RKO (cell line): ENCODE results near the gene METTL6.
"Not testable (repeated sequence)": the region's sequence is repeated elsewhere in the genome, so short reads cannot be mapped to it uniquely, and the experiment has no call there.

Source experiments
- DNase-seq: peaks from one replicate; pipeline ENCODE4 v3.0.0-alpha.2; 2016; ENCODE audit warnings: low spot score

The METTL6 gene

DNA sequence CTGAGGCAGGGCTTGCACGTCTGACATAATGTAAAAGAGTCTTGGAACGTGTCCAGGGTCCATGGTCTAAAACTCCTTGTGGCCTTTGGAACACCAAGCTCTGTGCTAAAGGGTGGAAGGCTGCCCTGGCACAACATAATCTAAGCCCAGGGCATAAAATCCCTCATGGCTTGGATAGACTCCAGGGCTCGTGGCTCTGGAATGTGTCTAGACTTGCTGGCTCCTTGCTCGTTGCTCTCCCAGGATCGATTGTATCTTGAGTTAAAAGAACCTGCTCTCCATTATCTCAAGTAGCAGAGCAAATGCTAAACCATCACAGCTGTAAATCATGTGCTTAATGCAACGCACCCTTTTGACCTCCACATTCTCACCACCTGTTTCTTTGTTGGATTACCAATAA, 63.3 kb downstream of the METTL6 start:
- DNase-seq, result not testable (repeated sequence)

DNA sequence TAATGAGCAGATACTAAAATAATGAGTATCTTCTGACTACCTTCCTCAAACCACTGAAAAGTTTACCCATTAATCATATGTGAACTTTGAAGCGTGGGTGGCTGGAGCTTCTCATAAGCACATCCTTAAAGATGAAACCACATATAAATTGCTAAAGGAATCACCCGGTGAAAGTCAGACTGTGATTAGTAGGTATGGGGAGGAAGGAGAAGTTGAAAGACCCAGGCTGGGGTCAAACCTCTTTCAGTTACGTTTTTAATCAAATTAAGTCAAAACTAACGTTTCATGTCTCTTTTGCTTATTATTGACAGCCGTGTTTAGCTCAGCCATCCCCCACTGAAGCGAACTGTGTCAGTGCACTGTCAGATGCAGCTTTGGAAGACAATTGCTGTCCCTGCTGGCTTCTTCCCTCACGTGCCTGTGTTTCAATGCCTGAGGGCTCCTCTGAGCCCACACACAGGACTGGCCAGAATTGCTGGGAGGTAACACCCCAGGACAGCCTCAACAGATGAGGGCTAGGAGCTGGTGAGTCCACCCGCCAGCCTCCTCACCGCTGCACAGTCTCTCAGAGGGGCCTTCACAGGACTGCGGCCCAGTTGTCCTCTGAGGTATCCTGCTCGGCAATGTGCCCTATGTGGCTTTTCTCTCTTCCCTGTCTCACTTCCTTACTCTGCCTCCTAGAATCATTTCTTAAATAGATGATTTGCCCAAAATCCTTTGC, 65.7 kb downstream of the METTL6 start:
- peak; percentile 35 for DNase-seq

DNA sequence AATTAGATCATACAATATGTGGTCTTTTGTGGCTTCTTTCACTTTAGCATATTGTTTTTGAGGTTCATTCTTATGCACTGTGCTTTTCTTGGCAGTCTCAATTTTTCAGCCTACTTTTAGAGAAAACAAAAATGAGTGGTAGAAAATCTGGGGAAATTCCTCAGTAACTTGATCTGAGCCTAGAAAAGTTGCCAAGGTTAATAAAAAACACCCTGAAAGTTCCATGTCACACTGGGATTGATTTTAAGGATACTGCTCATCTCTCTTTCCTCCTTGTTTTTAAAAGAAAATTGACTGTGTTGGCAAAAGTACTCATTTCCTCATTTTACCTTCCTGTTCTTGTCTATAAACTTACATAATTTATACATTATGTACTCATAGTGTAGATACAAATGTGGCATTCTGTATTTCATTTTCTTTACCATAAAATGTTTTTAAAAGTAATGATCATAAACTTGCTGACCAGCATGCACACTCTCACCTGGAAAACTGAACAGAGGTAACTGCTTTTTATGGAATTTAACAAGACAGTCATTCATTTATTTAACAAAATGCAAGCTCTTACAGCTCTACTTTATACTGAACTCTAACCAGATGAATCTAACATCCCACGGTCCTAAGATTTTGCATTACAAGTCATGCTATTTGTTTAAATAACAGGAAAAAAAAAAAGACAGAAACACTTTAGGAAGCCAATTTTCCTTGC, 66.4 kb downstream of the METTL6 start:
- no peak for DNase-seq
